ENCODE measurements around the gene SLC32A1. TPM values are rescaled to one million over a fixed set of nuclear protein-coding genes. Genes with fewer than 3 reads are reported as not detected.

Gene SLC32A1
- total RNA-seq (not detected), polyA plus RNA-seq (not detected)

GRCh38 chr20:38723848-38724625 lies at the start of gene SLC32A1:
Gene SLC32A1, plus strand, starts transcription at chr20:38724486. Its CDS starts 239 bp downstream, at chr20:38724725.
- peaks cover 67 to 81% of the 10 kb centered on the region in 2 donors for H3K27me3 Mint-ChIP-seq
- CTCF ChIA-PET = no interaction called here
- H3K4me1 ChIP-seq (ENCODE audit: insufficient read depth, low read length) = peaks cover 37% of the 10 kb centered on the region

GRCh38 chr20:38674765-38675133 lies 49.5 kb upstream of the SLC32A1 start:
- no peak for DNase-seq
- peaks cover 5% of the 10 kb centered on the region for H3K27me3 ChIP-seq (ENCODE audit: insufficient read depth, low read length, poor library complexity, severe bottlenecking)
- POLR2A ChIA-PET = no interaction called here
- CTCF ChIA-PET = no interaction called here
- no peaks in the 10 kb centered on the region for H3K36me3 Mint-ChIP-seq
- no peaks in the 10 kb centered on the region for H3K9me3 ChIP-seq (ENCODE audit: low read length)
- peak overlapping the region; percentile 39 to 88 (median 78) for H3K4me3 Mint-ChIP-seq
- peaks cover 10% of the 10 kb centered on the region for H3K4me1 ChIP-seq (ENCODE audit: insufficient read depth, low read length)
- H3K4me3 ChIP-seq (ENCODE audit: low read length) = no peak overlapping the region
- no peak overlapping the region for H3K27ac ChIP-seq (ENCODE audit: low read depth, low read length)
- no peaks in the 10 kb centered on the region for H3K36me3 ChIP-seq (ENCODE audit: insufficient read depth, low read length)
- peaks cover 0 to 5% (median 0%) of the 10 kb centered on the region in 5 donors for H3K9me3 Mint-ChIP-seq
- H3K4me1 Mint-ChIP-seq = peaks cover 11 to 17% (median 15%) of the 10 kb centered on the region in 3 donors
- peak overlapping the region in 4 of 8 donors; percentile 12 to 68 (median 42) for H3K27ac Mint-ChIP-seq
- peaks cover 18 to 36% of the 10 kb centered on the region in 2 donors for H3K27me3 Mint-ChIP-seq

More at GRCh38 chr20:38723848-38724625, at the start of gene SLC32A1:
- peak within 1 kb of the TSS in 5 of 8 donors; percentile 3 to 75 (median 21) for H3K27ac Mint-ChIP-seq
- peaks cover 0 to 10% (median 4%) of the 10 kb centered on the region in 5 donors for H3K9me3 Mint-ChIP-seq
- POLR2A ChIA-PET = no interaction called here
- H3K36me3 ChIP-seq (ENCODE audit: insufficient read depth, low read length) = no peaks in the 10 kb centered on the region
- H3K27ac ChIP-seq (ENCODE audit: low read depth, low read length) = no peak within 1 kb of the TSS
- no peaks in the 10 kb centered on the region for H3K9me3 ChIP-seq (ENCODE audit: low read length)
- no peak within 1 kb of the TSS for H3K4me3 ChIP-seq (ENCODE audit: low read length)
- H3K4me3 Mint-ChIP-seq = peak within 1 kb of the TSS; percentile 50 to 66 (median 59)
- H3K4me1 Mint-ChIP-seq = peaks cover 35 to 46% (median 41%) of the 10 kb centered on the region in 3 donors
- no peak for DNase-seq
- H3K36me3 Mint-ChIP-seq = no peaks in the 10 kb centered on the region
- peaks cover 83% of the 10 kb centered on the region for H3K27me3 ChIP-seq (ENCODE audit: insufficient read depth, low read length, poor library complexity, severe bottlenecking)

GRCh38 chr20:38676576-38676975 lies 47.7 kb upstream of the SLC32A1 start:
- Mint-ChIP-seq H3K4me1 (peaks cover 11 to 17% (median 15%) of the 10 kb centered on the region in 3 donors), H3K4me3 (peak overlapping the region in 3 of 7 donors; percentile 23 to 78 (median 24)), H3K27me3 (peaks cover 14 to 41% of the 10 kb centered on the region in 2 donors), H3K36me3 (no peaks in the 10 kb centered on the region), H3K9me3 (peaks cover 0 to 4% (median 3%) of the 10 kb centered on the region in 5 donors), H3K27ac (no peak overlapping the region)
- H3K4me3 ChIP-seq (ENCODE audit: low read length) = no peak overlapping the region
- H3K36me3 ChIP-seq (ENCODE audit: insufficient read depth, low read length) = no peaks in the 10 kb centered on the region
- H3K4me1 ChIP-seq (ENCODE audit: insufficient read depth, low read length) = peaks cover 10% of the 10 kb centered on the region
- ChIA-PET CTCF (no interaction called here), POLR2A (no interaction called here)
- no peak for DNase-seq
- H3K27ac ChIP-seq (ENCODE audit: low read depth, low read length) = no peak overlapping the region
- H3K27me3 ChIP-seq (ENCODE audit: insufficient read depth, low read length, poor library complexity, severe bottlenecking) = peaks cover 5% of the 10 kb centered on the region
- H3K9me3 ChIP-seq (ENCODE audit: low read length) = no peaks in the 10 kb centered on the region

- Histone ChIP-seq H3K4me3 (ENCODE audit: low read length) (no peak overlapping the region), H3K27ac (ENCODE audit: low read depth, low read length) (no peak overlapping the region), H3K9me3 (ENCODE audit: low read length) (no peaks in the 10 kb centered on the region), H3K27me3 (ENCODE audit: insufficient read depth, low read length, poor library complexity, severe bottlenecking) (no peaks in the 10 kb centered on the region), H3K4me1 (ENCODE audit: insufficient read depth, low read length) (no peaks in the 10 kb centered on the region), H3K36me3 (ENCODE audit: insufficient read depth, low read length) (no peaks in the 10 kb centered on the region)
- peak in 1 of 5 donors; percentile 13 for DNase-seq
- Mint-ChIP-seq H3K4me3 (no peak overlapping the region), H3K27ac (no peak overlapping the region), H3K27me3 (peaks cover 24 to 50% of the 10 kb centered on the region in 2 donors), H3K36me3 (no peaks in the 10 kb centered on the region), H3K9me3 (peaks cover 0 to 4% (median 0%) of the 10 kb centered on the region in 5 donors), H3K4me1 (no peaks in the 10 kb centered on the region)
- ChIA-PET CTCF (no interaction called here), POLR2A (no interaction called here)
Observed at GRCh38 chr20:38680500-38681306, 43.6 kb upstream of the SLC32A1 start.

- H3K27me3 ChIP-seq (ENCODE audit: insufficient read depth, low read length, poor library complexity, severe bottlenecking) = peaks cover 7% of the 10 kb centered on the region
- no peaks in the 10 kb centered on the region for H3K4me1 ChIP-seq (ENCODE audit: insufficient read depth, low read length)
- Mint-ChIP-seq H3K36me3 (no peaks in the 10 kb centered on the region), H3K9me3 (peaks cover 0 to 3% (median under 1%) of the 10 kb centered on the region in 5 donors), H3K4me1 (no peaks in the 10 kb centered on the region), H3K27me3 (peaks cover 33 to 78% of the 10 kb centered on the region in 2 donors), H3K4me3 (no peak overlapping the region), H3K27ac (no peak overlapping the region)
- no peak overlapping the region for H3K27ac ChIP-seq (ENCODE audit: low read depth, low read length)
- no peak for DNase-seq
- CTCF ChIA-PET = interaction anchor here (1.3 kb wide), 1 partner anchor 66 kb away, joined by 4 read pairs; no protein-coding TSS in a partner anchor
- H3K9me3 ChIP-seq (ENCODE audit: low read length) = no peaks in the 10 kb centered on the region
- H3K4me3 ChIP-seq (ENCODE audit: low read length) = no peak overlapping the region
- no peaks in the 10 kb centered on the region for H3K36me3 ChIP-seq (ENCODE audit: insufficient read depth, low read length)
- POLR2A ChIA-PET = no interaction called here
Observed at GRCh38 chr20:38685271-38685670, 39.0 kb upstream of the SLC32A1 start.

GRCh38 chr20:38685853-38686473 lies 38.3 kb upstream of the SLC32A1 start:
- no peak overlapping the region for H3K4me3 ChIP-seq (ENCODE audit: low read length)
- Mint-ChIP-seq H3K27me3 (peaks cover 33 to 77% of the 10 kb centered on the region in 2 donors), H3K27ac (no peak overlapping the region), H3K4me3 (no peak overlapping the region), H3K4me1 (no peaks in the 10 kb centered on the region), H3K36me3 (no peaks in the 10 kb centered on the region), H3K9me3 (peaks cover 0 to 3% (median 0%) of the 10 kb centered on the region in 5 donors)
- no peaks in the 10 kb centered on the region for H3K36me3 ChIP-seq (ENCODE audit: insufficient read depth, low read length)
- peaks cover 7% of the 10 kb centered on the region for H3K27me3 ChIP-seq (ENCODE audit: insufficient read depth, low read length, poor library complexity, severe bottlenecking)
- no peak overlapping the region for H3K27ac ChIP-seq (ENCODE audit: low read depth, low read length)
- CTCF ChIA-PET = interaction anchor here (1.3 kb wide), 1 partner anchor 65 kb away, joined by 4 read pairs; no protein-coding TSS in a partner anchor
- POLR2A ChIA-PET = no interaction called here
- peak in 3 of 5 donors; percentile 15 to 57 (median 15) for DNase-seq
- H3K9me3 ChIP-seq (ENCODE audit: low read length) = no peaks in the 10 kb centered on the region
- no peaks in the 10 kb centered on the region for H3K4me1 ChIP-seq (ENCODE audit: insufficient read depth, low read length)

- H3K27me3 Mint-ChIP-seq = peaks cover 14 to 48% of the 10 kb centered on the region in 2 donors
- Histone ChIP-seq H3K4me1 (ENCODE audit: insufficient read depth, low read length) (no peaks in the 10 kb centered on the region), H3K36me3 (ENCODE audit: insufficient read depth, low read length) (no peaks in the 10 kb centered on the region), H3K27ac (ENCODE audit: low read depth, low read length) (no peak overlapping the region), H3K27me3 (ENCODE audit: insufficient read depth, low read length, poor library complexity, severe bottlenecking) (peaks cover 11% of the 10 kb centered on the region), H3K4me3 (ENCODE audit: low read length) (no peak overlapping the region), H3K9me3 (ENCODE audit: low read length) (no peaks in the 10 kb centered on the region)
- no peak overlapping the region for H3K27ac Mint-ChIP-seq
- H3K9me3 Mint-ChIP-seq = peaks cover 0 to 7% (median 0%) of the 10 kb centered on the region in 5 donors
- H3K4me1 Mint-ChIP-seq = no peaks in the 10 kb centered on the region
- no peak overlapping the region for H3K4me3 Mint-ChIP-seq
- H3K36me3 Mint-ChIP-seq = no peaks in the 10 kb centered on the region
- POLR2A ChIA-PET = no interaction called here
- DNase-seq = peak; percentile 9 to 49 (median 25)
- CTCF ChIA-PET = no interaction called here
Observed at GRCh38 chr20:38692436-38693411, 31.6 kb upstream of the SLC32A1 start.

All from CD8-positive, alpha-beta memory T cell (primary cell).